Neural cell (in vitro differentiated cells): ENCODE results near the gene SFMBT2.

ENCODE experiments used
- EP300 ChIP-seq: fragments of 450-650 bp; conservative IDR thresholded peaks from 2 replicates; pipeline ENCODE4 v1.6.1; 2014; ENCODE audit warnings: antibody characterized with exemption, mild to moderate bottlenecking, moderate library complexity; ENCODE audit not compliant: poor library complexity, severe bottlenecking
- EZH2 ChIP-seq: fragments of 200-600, 300-800 bp; shearing (Covaris generic), sonication (generic); IDR thresholded peaks from 2 replicates; pipeline ENCODE4 v1.6.1; 2014; ENCODE audit warnings: antibody characterized with exemption, low read length, borderline replicate concordance, mild to moderate bottlenecking; ENCODE audit not compliant: insufficient read depth, poor library complexity, severe bottlenecking
- POLR2AphosphoS5 ChIP-seq: IDR thresholded peaks from 2 replicates; pipeline ENCODE4 v1.6.1; 2012
- TF ChIP-seq, protein P1 (sequence below): IDR thresholded peaks from 2 replicates; pipeline ENCODE4 v1.6.1; 2012; ENCODE audit warnings: borderline replicate concordance
- TF ChIP-seq, protein P2 (sequence below): fragments of 450-650 bp; IDR thresholded peaks from 2 replicates; pipeline ENCODE4 v1.5.1; 2014; ENCODE audit warnings: antibody characterized with exemption, mild to moderate bottlenecking, moderate library complexity; ENCODE audit not compliant: poor library complexity, severe bottlenecking

DNA sequence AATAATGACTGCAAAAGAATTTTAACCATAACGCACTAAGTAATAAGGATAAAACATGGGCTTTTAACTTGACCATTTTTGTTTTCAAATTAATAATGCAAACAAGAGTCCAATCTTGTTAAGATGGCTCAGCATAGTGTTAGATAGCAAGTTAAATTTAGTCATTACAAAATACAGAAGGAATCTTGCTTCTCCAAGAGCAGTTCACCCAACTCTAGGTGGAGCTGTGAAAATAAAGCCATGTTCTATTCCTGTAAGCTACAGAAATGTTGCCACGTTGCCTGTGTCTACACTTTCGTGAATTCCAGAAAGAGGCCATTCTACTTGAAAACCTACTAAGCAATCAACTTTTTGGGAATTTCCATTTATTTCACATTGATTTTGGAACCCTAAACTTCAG, 191.9 kb downstream of the SFMBT2 start:
- TF ChIP-seq POLR2AphosphoS5 = no peak
- TF ChIP-seq, protein P1, sequence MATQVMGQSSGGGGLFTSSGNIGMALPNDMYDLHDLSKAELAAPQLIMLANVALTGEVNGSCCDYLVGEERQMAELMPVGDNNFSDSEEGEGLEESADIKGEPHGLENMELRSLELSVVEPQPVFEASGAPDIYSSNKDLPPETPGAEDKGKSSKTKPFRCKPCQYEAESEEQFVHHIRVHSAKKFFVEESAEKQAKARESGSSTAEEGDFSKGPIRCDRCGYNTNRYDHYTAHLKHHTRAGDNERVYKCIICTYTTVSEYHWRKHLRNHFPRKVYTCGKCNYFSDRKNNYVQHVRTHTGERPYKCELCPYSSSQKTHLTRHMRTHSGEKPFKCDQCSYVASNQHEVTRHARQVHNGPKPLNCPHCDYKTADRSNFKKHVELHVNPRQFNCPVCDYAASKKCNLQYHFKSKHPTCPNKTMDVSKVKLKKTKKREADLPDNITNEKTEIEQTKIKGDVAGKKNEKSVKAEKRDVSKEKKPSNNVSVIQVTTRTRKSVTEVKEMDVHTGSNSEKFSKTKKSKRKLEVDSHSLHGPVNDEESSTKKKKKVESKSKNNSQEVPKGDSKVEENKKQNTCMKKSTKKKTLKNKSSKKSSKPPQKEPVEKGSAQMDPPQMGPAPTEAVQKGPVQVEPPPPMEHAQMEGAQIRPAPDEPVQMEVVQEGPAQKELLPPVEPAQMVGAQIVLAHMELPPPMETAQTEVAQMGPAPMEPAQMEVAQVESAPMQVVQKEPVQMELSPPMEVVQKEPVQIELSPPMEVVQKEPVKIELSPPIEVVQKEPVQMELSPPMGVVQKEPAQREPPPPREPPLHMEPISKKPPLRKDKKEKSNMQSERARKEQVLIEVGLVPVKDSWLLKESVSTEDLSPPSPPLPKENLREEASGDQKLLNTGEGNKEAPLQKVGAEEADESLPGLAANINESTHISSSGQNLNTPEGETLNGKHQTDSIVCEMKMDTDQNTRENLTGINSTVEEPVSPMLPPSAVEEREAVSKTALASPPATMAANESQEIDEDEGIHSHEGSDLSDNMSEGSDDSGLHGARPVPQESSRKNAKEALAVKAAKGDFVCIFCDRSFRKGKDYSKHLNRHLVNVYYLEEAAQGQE = no peak
- TF ChIP-seq, protein P2, sequence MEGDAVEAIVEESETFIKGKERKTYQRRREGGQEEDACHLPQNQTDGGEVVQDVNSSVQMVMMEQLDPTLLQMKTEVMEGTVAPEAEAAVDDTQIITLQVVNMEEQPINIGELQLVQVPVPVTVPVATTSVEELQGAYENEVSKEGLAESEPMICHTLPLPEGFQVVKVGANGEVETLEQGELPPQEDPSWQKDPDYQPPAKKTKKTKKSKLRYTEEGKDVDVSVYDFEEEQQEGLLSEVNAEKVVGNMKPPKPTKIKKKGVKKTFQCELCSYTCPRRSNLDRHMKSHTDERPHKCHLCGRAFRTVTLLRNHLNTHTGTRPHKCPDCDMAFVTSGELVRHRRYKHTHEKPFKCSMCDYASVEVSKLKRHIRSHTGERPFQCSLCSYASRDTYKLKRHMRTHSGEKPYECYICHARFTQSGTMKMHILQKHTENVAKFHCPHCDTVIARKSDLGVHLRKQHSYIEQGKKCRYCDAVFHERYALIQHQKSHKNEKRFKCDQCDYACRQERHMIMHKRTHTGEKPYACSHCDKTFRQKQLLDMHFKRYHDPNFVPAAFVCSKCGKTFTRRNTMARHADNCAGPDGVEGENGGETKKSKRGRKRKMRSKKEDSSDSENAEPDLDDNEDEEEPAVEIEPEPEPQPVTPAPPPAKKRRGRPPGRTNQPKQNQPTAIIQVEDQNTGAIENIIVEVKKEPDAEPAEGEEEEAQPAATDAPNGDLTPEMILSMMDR = no peak
- TF ChIP-seq EZH2 = no peak
- no peak for TF ChIP-seq EP300
